Suprapubic skin (tissue), 4 donors: ENCODE results near the gene ALG5. TPM values are rescaled to one million over a fixed set of nuclear protein-coding genes. Genes with fewer than 3 reads are reported as not detected.

ENCODE experiments used
- DNase-seq, 2 donors: peaks; one replicate each; pipeline ENCODE4 v3.0.0-alpha.2; 2019; ENCODE audit warnings: low spot score in 2 of 2
- H3K27ac ChIP-seq: fragments of 200-600 bp; sonication (generic); one replicate; pipeline ENCODE4 v1.5.1; 2019
- H3K27me3 ChIP-seq: fragments of 200-600 bp; sonication (generic); one replicate; pipeline ENCODE4 v1.5.1; 2019
- H3K36me3 ChIP-seq: fragments of 200-600 bp; sonication (generic); one replicate; pipeline ENCODE4 v1.5.1; 2019
- H3K4me1 ChIP-seq: fragments of 200-600 bp; sonication (generic); one replicate; pipeline ENCODE4 v1.5.1; 2019
- H3K4me3 ChIP-seq: fragments of 200-600 bp; sonication (generic); one replicate; pipeline ENCODE4 v1.5.1; 2019; ENCODE audit warnings: mild to moderate bottlenecking
- H3K9me3 ChIP-seq: fragments of 200-600 bp; sonication (generic); one replicate; pipeline ENCODE4 v1.5.1; 2019
- CTCF ChIP-seq, 2 donors: fragments of 200-600 bp in 1 of 2; fragments of 450-650 bp in 1 of 2; sonication (generic) in 1 of 2; IDR thresholded peaks; one replicate each; pipeline ENCODE4 v1.5.1; 2016 to 2019; ENCODE audit warnings: antibody characterized with exemption in 2 of 2, mild to moderate bottlenecking in 1 of 2, moderate library complexity in 1 of 2
- EP300 ChIP-seq: sonication (generic); formaldehyde crosslinking; IDR thresholded peaks from one replicate; pipeline ENCODE4 v1.6.1; 2017; ENCODE audit warnings: antibody characterized with exemption
- POLR2A ChIP-seq, 2 donors: fragments of 450-650 bp; IDR thresholded peaks; one replicate each; pipeline ENCODE4 v1.6.1; 2017; ENCODE audit warnings: antibody characterized with exemption in 2 of 2, mild to moderate bottlenecking in 2 of 2, moderate library complexity in 2 of 2
- POLR2AphosphoS5 ChIP-seq, 3 donors: sonication (generic); formaldehyde crosslinking; IDR thresholded peaks; one replicate each; pipeline ENCODE4 v1.6.1; 2017; ENCODE audit warnings: antibody characterized with exemption in 3 of 3
- WGBS: methylation state at CpG from one replicate; pipeline ENCODE4 v1.1.5; 2018; 5-methylcytosine and 5-hydroxymethylcytosine counted together
- total RNA-seq, 4 donors: library from RNA; depleted of rRNA; stranded (reverse); fragments of >200 nt; gene quantifications; one replicate each; pipeline ENCODE4 v1.1.0, GENCODE V29; 2016

The ALG5 gene
- total RNA-seq, 4 donors from 2014 or later = 9.3 to 20.6 (median 16.7) TPM

DNA sequence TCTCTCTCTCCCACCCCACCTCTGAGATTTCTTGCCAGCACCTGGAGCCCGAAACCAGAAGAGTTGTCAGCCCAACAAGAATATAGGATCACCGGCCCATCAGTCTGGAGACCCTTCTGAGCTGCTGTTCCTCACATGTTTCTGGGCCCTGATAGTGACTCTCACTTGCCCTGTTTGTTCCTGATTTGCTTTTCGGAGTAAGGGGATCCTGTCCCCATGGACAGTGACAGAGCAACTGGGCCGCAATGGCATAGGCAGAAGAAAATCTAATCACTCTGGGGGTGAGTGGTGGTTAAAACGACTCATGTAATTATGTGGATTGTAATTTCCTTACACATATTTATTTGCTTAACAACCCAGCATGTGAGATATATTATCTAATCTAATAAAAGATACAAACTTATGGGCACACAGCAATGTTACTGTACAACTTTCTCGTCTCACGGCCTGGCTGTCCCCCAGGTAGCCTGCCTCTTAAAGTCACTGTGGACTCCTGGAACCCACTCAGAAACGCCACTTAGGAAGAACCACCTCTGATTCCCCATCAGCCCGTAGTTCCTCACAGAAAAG lies 78.4 kb downstream of the ALG5 start:
- Histone ChIP-seq H3K36me3 (no peaks in the 10 kb centered on the region), H3K27ac (peak overlapping the region; percentile 6), H3K9me3 (no peaks in the 10 kb centered on the region), H3K4me3 (peak overlapping the region; percentile 74), H3K4me1 (peaks cover 8% of the 10 kb centered on the region), H3K27me3 (no peaks in the 10 kb centered on the region)
- 54% methylated on average over 9 of the region's 9 CpGs for WGBS
- TF ChIP-seq POLR2A (IDR thresholded peaks at IDR 0.05) (no peak), CTCF (IDR thresholded peaks at IDR 0.05) (no peak), EP300 (no peak), POLR2AphosphoS5 (IDR thresholded peaks at IDR 0.05) (no peak)
- DNase-seq = no peak

- Histone ChIP-seq H3K4me1 (peaks cover 8% of the 10 kb centered on the region), H3K9me3 (no peaks in the 10 kb centered on the region), H3K4me3 (peak within 1 kb of the TSS; percentile 74), H3K27ac (peak within 1 kb of the TSS; percentile 46), H3K27me3 (no peaks in the 10 kb centered on the region), H3K36me3 (no peaks in the 10 kb centered on the region)
- peak in 1 of 2 donors; percentile 72 for DNase-seq
- no peak for TF ChIP-seq CTCF (IDR thresholded peaks at IDR 0.05)
- no peak for TF ChIP-seq EP300
- TF ChIP-seq POLR2AphosphoS5 (IDR thresholded peaks at IDR 0.05) = no peak
- no peak for TF ChIP-seq POLR2A (IDR thresholded peaks at IDR 0.05)
- WGBS = 3% methylated on average over 12 of the region's 104 CpGs
Observed at GRCh38 chr13:36919833-36920615, 79.1 kb downstream of the ALG5 start, which contains the start of gene SMAD9. SMAD9 (minus strand) TSS chr13:36920238; CDS start chr13:36879689, 40,549 bp downstream.

DNA sequence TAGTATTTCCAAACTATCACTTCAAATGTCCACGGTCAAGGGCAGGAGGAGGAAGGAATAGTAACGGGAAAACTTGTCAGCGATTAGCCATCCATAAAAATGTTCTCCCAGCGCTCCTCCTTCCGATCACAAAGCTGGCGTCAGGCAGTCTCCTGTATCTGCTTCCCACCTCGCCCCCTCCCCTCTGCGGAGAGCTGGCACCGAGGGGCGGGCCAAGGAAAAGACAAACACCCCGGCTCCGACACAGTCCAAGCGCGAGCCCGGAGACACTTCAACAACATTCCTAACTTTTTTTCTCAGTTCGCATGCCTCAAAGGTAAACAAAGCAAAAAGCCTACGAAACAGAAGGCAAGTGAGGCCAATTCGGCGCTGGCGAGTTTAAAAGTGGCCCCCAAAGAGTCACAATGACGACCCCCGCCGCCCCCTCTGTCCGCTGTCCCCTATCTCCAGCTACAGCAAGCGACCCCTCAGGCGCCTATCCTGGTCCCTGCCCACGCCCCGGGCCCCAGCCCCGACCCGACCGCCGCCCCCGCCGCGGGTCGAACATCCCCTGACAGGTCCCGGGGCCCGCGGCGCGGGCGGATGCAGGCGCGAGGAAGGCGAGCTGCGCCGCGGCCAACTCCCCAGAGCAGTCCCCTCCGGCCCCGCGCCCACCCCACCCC lies 79.8 kb downstream of the ALG5 start:
- Histone ChIP-seq H3K27ac (peak overlapping the region; percentile 46), H3K36me3 (no peaks in the 10 kb centered on the region), H3K4me1 (peaks cover 8% of the 10 kb centered on the region), H3K4me3 (peak overlapping the region; percentile 74), H3K27me3 (no peaks in the 10 kb centered on the region), H3K9me3 (no peaks in the 10 kb centered on the region)
- no peak for DNase-seq
- under 1% methylated on average over 26 of the region's 51 CpGs for WGBS
- no peak for TF ChIP-seq EP300
- no peak for TF ChIP-seq POLR2AphosphoS5 (IDR thresholded peaks at IDR 0.05)
- TF ChIP-seq POLR2A (IDR thresholded peaks at IDR 0.05) = no peak
- no peak for TF ChIP-seq CTCF (IDR thresholded peaks at IDR 0.05)

DNA sequence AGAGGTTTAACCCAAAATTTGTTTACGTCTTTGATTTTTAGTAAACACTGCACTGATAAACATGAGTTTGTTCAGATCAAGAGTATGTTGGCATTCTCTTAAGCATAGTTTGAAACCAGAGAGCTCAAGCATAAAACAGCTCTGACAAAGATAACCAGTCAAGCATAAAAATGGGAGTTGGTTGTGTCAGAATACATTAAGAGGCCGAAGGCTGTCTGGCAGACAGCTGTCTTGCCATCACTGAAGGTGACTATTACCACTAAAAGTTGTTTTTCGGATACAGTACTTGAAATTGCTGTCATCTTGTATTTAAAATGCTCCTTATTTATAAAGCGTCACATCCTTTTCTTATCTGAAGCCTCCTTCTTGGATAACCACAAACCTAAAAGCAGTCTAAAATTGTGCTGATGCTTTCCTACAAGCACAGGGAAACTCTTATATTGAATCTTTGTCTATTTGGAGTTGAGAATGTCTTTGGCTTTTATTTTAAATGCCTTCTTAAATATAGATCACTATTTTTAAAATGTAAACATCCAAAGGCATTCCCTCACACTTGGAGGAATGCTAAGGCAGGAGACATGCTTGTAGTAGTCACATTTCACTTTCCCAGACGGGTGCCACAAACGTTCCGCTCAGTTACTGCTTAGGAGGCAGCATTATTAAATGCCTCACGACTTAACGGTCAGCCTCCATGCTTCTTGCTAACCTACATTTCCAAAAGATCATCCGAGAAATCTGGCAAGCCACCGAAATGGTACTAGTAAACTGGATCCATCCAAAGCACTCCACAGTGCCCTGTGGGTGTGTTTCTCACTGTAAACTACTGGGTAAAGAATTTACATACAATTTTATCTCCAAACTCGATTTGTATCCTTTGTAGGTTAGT lies 80.7 kb downstream of the ALG5 start:
- peaks cover 8% of the 10 kb centered on the region for H3K4me1 ChIP-seq
- no peak overlapping the region for H3K27ac ChIP-seq
- no peaks in the 10 kb centered on the region for H3K27me3 ChIP-seq
- 34% methylated on average over 12 of the region's 12 CpGs for WGBS
- H3K36me3 ChIP-seq = no peaks in the 10 kb centered on the region
- no peak for TF ChIP-seq CTCF (IDR thresholded peaks at IDR 0.05)
- no peak for TF ChIP-seq POLR2A (IDR thresholded peaks at IDR 0.05)
- no peak for TF ChIP-seq EP300
- no peak for TF ChIP-seq POLR2AphosphoS5 (IDR thresholded peaks at IDR 0.05)
- H3K4me3 ChIP-seq = peak overlapping the region; percentile 74
- no peaks in the 10 kb centered on the region for H3K9me3 ChIP-seq
- DNase-seq = no peak
